IMR-90 (cell line): ENCODE data around the gene FAM174B. TPM values are rescaled to one million over a fixed set of nuclear protein-coding genes. Genes with fewer than 3 reads are reported as not detected.

Experiments used
- ATAC-seq: fragments of 200-7000 bp; cut with Tn5 transposase; 2 replicates; pipeline ENCODE4 v1.9.1; 2020; ENCODE audit warnings: low read depth, mild to moderate bottlenecking, moderate library complexity
- BruUV-seq: library from RNA; stranded (reverse); fragments of 400-500 nt; replicated peaks from 2 replicates; lab custom pipeline; 2021; lab: Mats Ljungman, UMichigan
- CTCF ChIA-PET: fragments of 300-600 bp; formaldehyde crosslinking; extraction: SDS; loops from one replicate; lab custom pipeline; 2021; ENCODE audit warnings: antibody characterized with exemption; lab: Yijun Ruan, JAX
- POLR2A ChIA-PET: fragments of 300-600 bp; sonication (Branson Sonifier 250); formaldehyde crosslinking; loops from one replicate; lab custom pipeline; 2022; ENCODE audit warnings: antibody characterized with exemption; ENCODE audit not compliant: unreplicated experiment; lab: Charles Lee
- DNase-seq: peaks from one replicate; pipeline ENCODE4 v3.0.0; 2013
- H2AFZ ChIP-seq: replicated peaks from 2 replicates; pipeline ENCODE3; 2013; ENCODE audit warnings: low read length, mild to moderate bottlenecking; ENCODE audit not compliant: poor library complexity
- H2AK5ac ChIP-seq: 2 replicates; pipeline ENCODE4 v1.6.1; 2013; ENCODE audit warnings: low read depth, low read length, inconsistent platforms
- H2AK9ac ChIP-seq: replicated peaks from 2 replicates; pipeline ENCODE3; 2013; ENCODE audit warnings: mild to moderate bottlenecking, low read depth, low read length, moderate library complexity; ENCODE audit not compliant: poor library complexity
- H2BK120ac ChIP-seq: 2 replicates; pipeline ENCODE4 v1.6.1; 2013; ENCODE audit warnings: low read depth, low read length, inconsistent platforms
- H2BK15ac ChIP-seq: 3 replicates; pipeline ENCODE4 v1.6.1; 2013; ENCODE audit warnings: low read depth, low read length, inconsistent platforms
- H2BK20ac ChIP-seq: 2 replicates; pipeline ENCODE4 v1.6.1; 2013; ENCODE audit warnings: low read depth, mild to moderate bottlenecking, inconsistent platforms, low read length, moderate library complexity
- H2BK5ac ChIP-seq: 2 replicates; pipeline ENCODE4 v1.6.1; 2013; ENCODE audit warnings: mild to moderate bottlenecking, low read depth, low read length, inconsistent platforms; ENCODE audit not compliant: poor library complexity, severe bottlenecking
- H3K14ac ChIP-seq: replicated peaks from 2 replicates; pipeline ENCODE4 v1.6.1; 2013; ENCODE audit warnings: low read depth, low read length, inconsistent platforms
- H3K18ac ChIP-seq: 2 replicates; pipeline ENCODE4 v1.6.1; 2013; ENCODE audit warnings: low read depth, low read length, control low read depth
- H3K23ac ChIP-seq: 2 replicates; pipeline ENCODE4 v1.6.1; 2013; ENCODE audit warnings: low read depth, low read length, inconsistent platforms
- H3K27ac ChIP-seq: 2 replicates; pipeline ENCODE4 v1.5.1; 2013; ENCODE audit warnings: mild to moderate bottlenecking, control low read depth, low read length; ENCODE audit not compliant: insufficient read depth
- H3K27me3 ChIP-seq: 2 replicates; pipeline ENCODE4 v1.6.1; 2013; ENCODE audit warnings: low read length; ENCODE audit not compliant: control insufficient read depth, insufficient read depth
- H3K36me3 ChIP-seq: 2 replicates; pipeline ENCODE4 v1.6.1; 2013; ENCODE audit warnings: low read length, mixed read lengths; ENCODE audit not compliant: control insufficient read depth, insufficient read depth
- H3K4ac ChIP-seq: 2 replicates; pipeline ENCODE4 v1.6.1; 2013; ENCODE audit warnings: low read depth, low read length, inconsistent platforms
- H3K4me1 ChIP-seq: 2 replicates; pipeline ENCODE4 v1.6.1; 2013; ENCODE audit warnings: low read length, mixed read lengths; ENCODE audit not compliant: control insufficient read depth, insufficient read depth
- H3K4me2 ChIP-seq: 2 replicates; pipeline ENCODE4 v1.6.1; 2013; ENCODE audit warnings: low read depth, mild to moderate bottlenecking, control low read depth, low read length, moderate library complexity
- H3K4me3 ChIP-seq: 2 replicates; pipeline ENCODE4 v1.5.1; 2013; ENCODE audit warnings: low read depth, mild to moderate bottlenecking, control low read depth, low read length, moderate library complexity; ENCODE audit not compliant: insufficient read depth
- H3K56ac ChIP-seq: 2 replicates; pipeline ENCODE4 v1.6.1; 2013; ENCODE audit warnings: low read length, inconsistent platforms; ENCODE audit not compliant: insufficient read depth; ENCODE audit errors: extremely low read depth
- H3K79me1 ChIP-seq, 2 experiments: 2 replicates each; pipeline ENCODE4 v1.6.1; 2013; ENCODE audit warnings: low read length in 2 of 2, inconsistent platforms in 1 of 2, low read depth in 1 of 2
- H3K9ac ChIP-seq: 2 replicates; pipeline ENCODE4 v1.6.1; 2013; ENCODE audit warnings: low read depth, low read length, control low read depth
- H3K9me1 ChIP-seq: 2 replicates; pipeline ENCODE4 v1.6.1; 2013; ENCODE audit warnings: low read length, inconsistent platforms; ENCODE audit not compliant: insufficient read depth
- H3K9me3 ChIP-seq: 2 replicates; pipeline ENCODE4 v1.6.1; 2013; ENCODE audit warnings: low read length; ENCODE audit not compliant: control insufficient read depth, insufficient read depth
- H4K20me1 ChIP-seq: 2 replicates; pipeline ENCODE4 v1.6.1; 2013; ENCODE audit warnings: low read length, inconsistent platforms; ENCODE audit not compliant: insufficient read depth
- H4K5ac ChIP-seq: 2 replicates; pipeline ENCODE4 v1.6.1; 2013; ENCODE audit warnings: mild to moderate bottlenecking, low read depth, low read length, control low read depth
- H4K8ac ChIP-seq, 2 experiments: 2 replicates each; pipeline ENCODE4 v1.6.1; 2013; ENCODE audit warnings: low read depth in 2 of 2, low read length in 2 of 2, control low read depth in 1 of 2, inconsistent platforms in 1 of 2
- H4K91ac ChIP-seq: 2 replicates; pipeline ENCODE4 v1.6.1; 2013; ENCODE audit warnings: low read depth, low read length, inconsistent platforms; ENCODE audit not compliant: insufficient read depth
- CEBPB ChIP-seq: IDR thresholded peaks from 2 replicates; pipeline ENCODE4 v1.6.1; 2012; ENCODE audit warnings: low read depth, low read length, improper control_type of control experiment
- CHD1 ChIP-seq: IDR thresholded peaks from 2 replicates; pipeline ENCODE4 v1.6.1; 2012; ENCODE audit warnings: low read depth, low read length, improper control_type of control experiment
- MAFK ChIP-seq: IDR thresholded peaks from 2 replicates; pipeline ENCODE4 v1.6.1; 2012; ENCODE audit warnings: low read depth, low read length, improper control_type of control experiment
- MAZ ChIP-seq: IDR thresholded peaks from 2 replicates; pipeline ENCODE4 v1.6.1; 2012; ENCODE audit warnings: low read depth, mild to moderate bottlenecking, low read length, improper control_type of control experiment, moderate library complexity, borderline replicate concordance
- POLR2A ChIP-seq: IDR thresholded peaks from 2 replicates; pipeline ENCODE4 v1.6.1; 2012; ENCODE audit warnings: mild to moderate bottlenecking, low read depth, low read length
- RAD21 ChIP-seq: IDR thresholded peaks from 2 replicates; pipeline ENCODE4 v1.6.1; 2012; ENCODE audit warnings: low read length, improper control_type of control experiment
- RCOR1 ChIP-seq: IDR thresholded peaks from 2 replicates; pipeline ENCODE4 v1.6.1; 2012; ENCODE audit warnings: mild to moderate bottlenecking, low read length, improper control_type of control experiment; ENCODE audit not compliant: insufficient replicate concordance
- RFX5 ChIP-seq: IDR thresholded peaks from 2 replicates; pipeline ENCODE4 v1.8.0; 2012; ENCODE audit warnings: low read depth, mild to moderate bottlenecking, low read length, moderate library complexity
- SMC3 ChIP-seq: fragments of 150-350 bp; IDR thresholded peaks from 2 replicates; pipeline ENCODE4 v1.6.1; 2016; ENCODE audit warnings: low read depth, mild to moderate bottlenecking, antibody characterized with exemption, low read length, moderate library complexity
- WGBS, 2 experiments: methylation state at CpG; one replicate each; pipeline versions ENCODE4 v1.1.5 to v1.1.7; 2013; ENCODE audit warnings: missing lambda C conversion rate in 2 of 2; ENCODE audit not compliant: insufficient read length in 1 of 2; ENCODE audit errors: extremely low coverage in 2 of 2; 5-methylcytosine and 5-hydroxymethylcytosine counted together
- dilution Hi-C: fragments of 300-500 bp; cut with HindIII; formaldehyde crosslinking; loops from one replicate; pipeline ENCODE4 v1.14.3; 2018; ENCODE audit warnings: low sequenced_read_pairs; ENCODE audit not compliant: unreplicated experiment
- in situ Hi-C: fragments of 300-500 bp; cut with MboI; formaldehyde crosslinking; loops from 3 replicates; pipeline ENCODE4 v1.14.3; 2019; ENCODE audit warnings: low sequenced_read_pairs, inconsistent platforms, mixed read lengths
- intact Hi-C: fragments of 100-400 bp; cut with micrococcal nuclease; formaldehyde crosslinking; loops from 2 replicates; pipeline ENCODE4 v1.10.0; 2022
- polyA plus RNA-seq, 3 experiments: library from polyadenylated mRNA; depleted of rRNA; stranded (reverse); fragments of >200 nt; gene quantifications; 2 replicates each; pipeline ENCODE4 v1.2.3, GENCODE V29; 2012; ENCODE audit warnings: low replicate concordance in 1 of 3
- total RNA-seq: library from RNA; depleted of rRNA; stranded (reverse); fragments of >200 nt; gene quantifications from 2 replicates; pipeline ENCODE4 v1.2.3, GENCODE V29; 2012
- TF ChIP-seq, protein P1 (sequence below): fragments of 150-350 bp; IDR thresholded peaks from 2 replicates; pipeline ENCODE4 v1.6.1; 2017; ENCODE audit warnings: mild to moderate bottlenecking, antibody characterized with exemption, low read length, low read depth

FAM174B gene
- total and polyA plus RNA-seq, 2 of the 4 experiments (the other 2 are of a cell fraction) = 0.18 to 0.56 TPM

- TF ChIP-seq CEBPB (no peak), SMC3 (no peak), RFX5 (no peak), MAFK (no peak), MAZ (no peak), CHD1 (no peak), POLR2A (no peak), RAD21 (no peak), RCOR1 (no peak)
- TF ChIP-seq, protein P1, sequence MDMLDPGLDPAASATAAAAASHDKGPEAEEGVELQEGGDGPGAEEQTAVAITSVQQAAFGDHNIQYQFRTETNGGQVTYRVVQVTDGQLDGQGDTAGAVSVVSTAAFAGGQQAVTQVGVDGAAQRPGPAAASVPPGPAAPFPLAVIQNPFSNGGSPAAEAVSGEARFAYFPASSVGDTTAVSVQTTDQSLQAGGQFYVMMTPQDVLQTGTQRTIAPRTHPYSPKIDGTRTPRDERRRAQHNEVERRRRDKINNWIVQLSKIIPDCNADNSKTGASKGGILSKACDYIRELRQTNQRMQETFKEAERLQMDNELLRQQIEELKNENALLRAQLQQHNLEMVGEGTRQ = no peak
- Histone ChIP-seq H3K79me1 (no peaks in the 10 kb centered on the region), H3K9me1 (no peaks in the 10 kb centered on the region), H3K23ac (no peak overlapping the region), H2BK20ac (no peak overlapping the region), H3K27ac (no peak overlapping the region), H3K9ac (no peak overlapping the region), H3K4me3 (no peak overlapping the region), H4K5ac (no peak overlapping the region), H3K4me1 (no peaks in the 10 kb centered on the region), H4K91ac (no peak overlapping the region), H3K36me3 (no peaks in the 10 kb centered on the region), H3K9me3 (no peaks in the 10 kb centered on the region), H2BK15ac (no peak overlapping the region), H4K8ac (no peak overlapping the region), H3K14ac (no peak overlapping the region), H3K27me3 (no peaks in the 10 kb centered on the region; the same call in 1 of the 2 replicates), H4K20me1 (no peaks in the 10 kb centered on the region), H2AK5ac (no peak overlapping the region), H2BK120ac (no peak overlapping the region), H3K18ac (no peak overlapping the region), H3K4ac (no peak overlapping the region), H2AK9ac (no peak overlapping the region), H3K56ac (no peak overlapping the region), H2BK5ac (no peak overlapping the region), H2AFZ (no peak overlapping the region), H3K4me2 (no peak overlapping the region)
- POLR2A ChIA-PET = no interaction called here
- intact Hi-C loops (no loop called here), in situ Hi-C loops (no loop called here), dilution Hi-C loops (no loop called here)
- ATAC-seq = no peak
- 79% methylated on average over 3 of the region's 20 CpGs; no CpG with 5 or more reads in 1 of the 2 experiments for WGBS, 2 experiments
- BruUV-seq = no TSS peak
- CTCF ChIA-PET = interaction anchor here (0.7 kb wide), 1 partner anchor 360 kb away, joined by 3 read pairs; no protein-coding TSS in a partner anchor
- no peak for DNase-seq
Measured at GRCh38 chr15:92608866-92609700, 46.5 kb downstream of the FAM174B start.
